Activated CD4-positive, alpha-beta T cell treated with anti-CD3 and anti-CD28 coated beads, Interleukin-2, amount 10 ng/mL, durations not matched to agents 24 days and 14 days (primary cell): ENCODE results near the gene SNX24. TPM values are rescaled to one million over a fixed set of nuclear protein-coding genes. Genes with fewer than 3 reads are reported as not detected.

Experiments
- DNase-seq: peaks from one replicate; pipeline ENCODE4 v3.0.0; 2022
- H3K27ac Mint-ChIP-seq: one replicate; pipeline ENCODE4 v1.8.0; 2022; ENCODE audit warnings: mild to moderate bottlenecking, mixed read lengths
- H3K27me3 Mint-ChIP-seq: one replicate; pipeline ENCODE4 v1.8.0; 2022; ENCODE audit warnings: mixed read lengths
- H3K36me3 Mint-ChIP-seq: one replicate; pipeline ENCODE4 v1.8.0; 2022; ENCODE audit warnings: low read depth, mild to moderate bottlenecking, mixed read lengths
- H3K4me1 Mint-ChIP-seq: one replicate; pipeline ENCODE4 v1.8.0; 2021; ENCODE audit warnings: mixed read lengths
- H3K4me3 Mint-ChIP-seq: one replicate; pipeline ENCODE4 v1.8.0; 2022; ENCODE audit warnings: mild to moderate bottlenecking, moderate library complexity, mixed read lengths
- H3K9me3 Mint-ChIP-seq: one replicate; pipeline ENCODE4 v1.8.0; 2021; ENCODE audit warnings: mixed read lengths
- intact Hi-C: fragments of 100-400 bp; cut with micrococcal nuclease; formaldehyde crosslinking; loops from one replicate; pipeline ENCODE4 v1.15.1; 2023
- total RNA-seq: library from RNA; stranded (reverse); gene quantifications from 2 replicates; pipeline ENCODE4 v1.2.3, GENCODE V29; 2022

The SNX24 gene
- total RNA-seq, 1 donor from 2014 or later, result 0.37 TPM

GRCh38 chr5:123000731-123001130 is 155.3 kb downstream of the SNX24 start:
- H3K9me3 Mint-ChIP-seq, result no peaks in the 10 kb centered on the region
- no peak overlapping the region for H3K27ac Mint-ChIP-seq
- intact Hi-C loops, result no loop called here
- H3K4me1 Mint-ChIP-seq, result no peaks in the 10 kb centered on the region
- DNase-seq, result no peak
- H3K4me3 Mint-ChIP-seq, result no peak overlapping the region
- no peaks in the 10 kb centered on the region for H3K36me3 Mint-ChIP-seq
- peaks cover 6% of the 10 kb centered on the region for H3K27me3 Mint-ChIP-seq

- Mint-ChIP-seq H3K4me1 (no peaks in the 10 kb centered on the region), H3K27ac (no peak overlapping the region), H3K27me3 (peaks cover 6% of the 10 kb centered on the region), H3K36me3 (no peaks in the 10 kb centered on the region), H3K4me3 (no peak overlapping the region), H3K9me3 (no peaks in the 10 kb centered on the region)
- intact Hi-C loops, result no loop called here
- no peak for DNase-seq
Observed at GRCh38 chr5:123001808-123002207, 156.4 kb downstream of the SNX24 start.

- Mint-ChIP-seq H3K4me3 (no peak overlapping the region), H3K36me3 (no peaks in the 10 kb centered on the region), H3K9me3 (no peaks in the 10 kb centered on the region), H3K4me1 (no peaks in the 10 kb centered on the region), H3K27me3 (no peaks in the 10 kb centered on the region), H3K27ac (no peak overlapping the region)
- intact Hi-C loops, result no loop called here
- DNase-seq, result no peak
Observed at GRCh38 chr5:123007182-123007581, 161.8 kb downstream of the SNX24 start.

- Mint-ChIP-seq H3K27ac (no peak overlapping the region), H3K9me3 (no peaks in the 10 kb centered on the region)
- intact Hi-C loops, result no loop called here
Observed at GRCh38 chr5:123007754-123008153, 162.3 kb downstream of the SNX24 start.

DNA sequence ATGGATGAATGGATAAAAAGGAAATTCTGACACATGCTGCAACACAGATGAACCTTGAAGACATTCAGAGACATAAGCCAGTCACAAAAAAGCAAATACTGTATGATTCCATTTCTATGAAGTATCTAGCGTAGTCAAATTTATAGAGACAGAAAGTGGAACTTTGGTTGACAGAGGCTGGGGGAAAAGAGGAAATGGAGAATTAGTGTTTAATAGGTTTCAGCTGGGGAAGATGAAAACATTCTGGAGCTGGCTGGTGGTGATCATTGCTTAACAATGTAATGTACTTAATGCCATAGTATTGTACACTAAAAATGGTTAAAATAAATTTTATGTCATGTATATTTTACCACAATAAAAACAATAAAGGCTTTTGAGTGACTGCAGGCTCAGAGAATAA is 166.9 kb downstream of the SNX24 start:
- H3K36me3 Mint-ChIP-seq, result no peaks in the 10 kb centered on the region
- no peak overlapping the region for H3K4me3 Mint-ChIP-seq
- no peaks in the 10 kb centered on the region for H3K9me3 Mint-ChIP-seq
- DNase-seq, result no peak
- intact Hi-C loops, result no loop called here
- no peak overlapping the region for H3K27ac Mint-ChIP-seq
- H3K4me1 Mint-ChIP-seq, result no peaks in the 10 kb centered on the region
- H3K27me3 Mint-ChIP-seq, result no peaks in the 10 kb centered on the region

More at GRCh38 chr5:123007754-123008153, 162.3 kb downstream of the SNX24 start:
- Mint-ChIP-seq H3K27me3 (no peaks in the 10 kb centered on the region), H3K4me3 (no peak overlapping the region), H3K4me1 (no peaks in the 10 kb centered on the region), H3K36me3 (no peaks in the 10 kb centered on the region)
- DNase-seq, result no peak

GRCh38 chr5:123014689-123015088 is 169.3 kb downstream of the SNX24 start:
- Mint-ChIP-seq H3K4me1 (no peaks in the 10 kb centered on the region), H3K27ac (no peak overlapping the region), H3K36me3 (no peaks in the 10 kb centered on the region), H3K27me3 (no peaks in the 10 kb centered on the region), H3K9me3 (no peaks in the 10 kb centered on the region), H3K4me3 (no peak overlapping the region)
- DNase-seq, result no peak
- intact Hi-C loops, result no loop called here

DNA sequence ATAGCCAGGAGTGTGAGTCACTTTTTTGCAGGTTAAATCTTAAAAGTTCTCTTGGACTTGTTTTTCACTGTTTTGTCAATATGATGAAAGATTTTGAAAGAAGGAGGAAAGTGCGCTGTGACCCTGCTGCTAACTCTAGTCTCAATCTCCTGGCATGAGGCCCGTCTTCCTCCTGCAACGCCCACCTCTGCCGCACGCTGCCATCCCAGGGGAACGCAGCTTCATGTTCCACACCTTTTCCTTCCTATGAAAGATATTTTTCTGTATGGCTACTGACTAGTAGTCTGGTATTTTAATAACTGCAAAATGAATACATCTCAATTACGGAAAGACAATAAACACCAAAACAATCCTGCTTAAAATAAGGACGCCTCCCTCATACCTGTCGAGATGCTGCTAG is 182.8 kb downstream of the SNX24 start:
- peak; percentile 9 for DNase-seq
- Mint-ChIP-seq H3K36me3 (no peaks in the 10 kb centered on the region), H3K4me1 (no peaks in the 10 kb centered on the region), H3K9me3 (no peaks in the 10 kb centered on the region), H3K27ac (no peak overlapping the region), H3K4me3 (no peak overlapping the region), H3K27me3 (peaks cover 19% of the 10 kb centered on the region)
- intact Hi-C loops, result no loop called here

- Mint-ChIP-seq H3K4me3 (no peak overlapping the region), H3K36me3 (no peaks in the 10 kb centered on the region), H3K27me3 (peaks cover 56% of the 10 kb centered on the region), H3K4me1 (peaks cover 7% of the 10 kb centered on the region), H3K27ac (no peak overlapping the region), H3K9me3 (no peaks in the 10 kb centered on the region)
- intact Hi-C loops, result no loop called here
- DNase-seq, result no peak
Observed at GRCh38 chr5:123033157-123033671, 187.8 kb downstream of the SNX24 start.

DNA sequence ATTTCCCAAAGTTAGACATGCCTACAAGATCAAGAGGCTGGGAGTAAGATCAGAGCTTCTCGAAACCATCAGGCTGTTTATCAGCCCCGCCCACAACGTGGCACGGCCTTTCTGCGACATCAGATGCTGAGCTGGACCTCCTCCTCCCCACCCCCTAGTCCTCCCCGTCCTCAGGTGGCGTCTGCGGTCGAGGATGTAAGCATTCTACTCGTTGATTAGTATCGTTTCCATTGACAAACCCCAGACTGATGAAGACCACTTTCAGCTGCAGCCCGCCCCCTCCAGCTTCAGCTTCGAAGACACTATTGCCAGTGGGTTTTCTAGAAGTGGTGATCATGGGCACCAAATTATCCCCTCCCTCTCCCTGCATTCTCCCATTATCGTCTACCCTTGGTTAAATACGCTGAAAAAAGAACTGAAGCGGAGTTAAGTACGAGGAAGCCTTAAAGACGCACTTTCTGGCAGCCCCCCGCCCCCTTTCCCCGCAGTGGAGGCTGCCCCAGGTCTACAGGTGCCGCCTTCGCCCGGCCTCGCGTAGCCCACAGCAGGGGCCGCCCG is 190.0 kb downstream of the SNX24 start:
- no peak overlapping the region for H3K27ac Mint-ChIP-seq
- H3K27me3 Mint-ChIP-seq, result peaks cover 65% of the 10 kb centered on the region
- no peaks in the 10 kb centered on the region for H3K36me3 Mint-ChIP-seq
- DNase-seq, result no peak
- peaks cover 7% of the 10 kb centered on the region for H3K4me1 Mint-ChIP-seq
- peak overlapping the region; percentile 60 for H3K4me3 Mint-ChIP-seq
- no peaks in the 10 kb centered on the region for H3K9me3 Mint-ChIP-seq
- intact Hi-C loops, result no loop called here

DNA sequence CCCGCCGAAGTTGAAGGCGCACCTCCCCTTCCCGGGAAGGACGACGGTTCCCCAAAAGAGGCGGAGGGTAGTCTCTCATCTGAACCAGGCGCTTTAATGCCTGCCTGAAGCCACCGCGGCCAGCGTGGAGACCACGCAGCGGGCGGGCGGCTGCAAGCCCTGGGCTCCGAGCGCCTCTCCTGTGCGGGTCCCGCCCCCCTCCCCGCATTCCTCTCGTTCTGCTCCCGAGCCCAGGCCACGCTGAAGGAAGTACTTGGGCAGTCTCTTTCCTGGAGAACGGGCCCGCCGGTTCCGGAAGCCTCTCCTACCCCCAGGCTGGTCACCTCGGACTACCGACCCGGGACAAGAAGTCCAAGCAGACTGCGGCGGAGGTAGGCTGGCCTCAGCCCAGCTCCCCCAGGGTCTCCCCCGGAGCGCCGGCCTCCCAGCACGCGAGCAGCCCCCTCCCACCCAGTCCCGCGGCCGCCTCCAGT is 190.5 kb downstream of the SNX24 start:
- no peak overlapping the region for H3K27ac Mint-ChIP-seq
- peaks cover 62% of the 10 kb centered on the region for H3K27me3 Mint-ChIP-seq
- H3K36me3 Mint-ChIP-seq, result no peaks in the 10 kb centered on the region
- peak; percentile 51 for DNase-seq
- H3K4me3 Mint-ChIP-seq, result peak overlapping the region; percentile 60
- H3K4me1 Mint-ChIP-seq, result peaks cover 7% of the 10 kb centered on the region
- intact Hi-C loops, result loop anchor here (2.0 kb wide), 1 partner anchor 55 kb away; no protein-coding TSS in a partner anchor
- no peaks in the 10 kb centered on the region for H3K9me3 Mint-ChIP-seq

GRCh38 chr5:123036391-123037103 is 191.1 kb downstream of the SNX24 start, which contains the start of gene PPIC:
PPIC (minus strand) TSS chr5:123036725; CDS start chr5:123036625, 100 bp downstream.
- Mint-ChIP-seq H3K27me3 (peaks cover 59% of the 10 kb centered on the region), H3K9me3 (no peaks in the 10 kb centered on the region), H3K27ac (no peak within 1 kb of the TSS), H3K4me1 (peaks cover 7% of the 10 kb centered on the region), H3K4me3 (peak within 1 kb of the TSS; percentile 60), H3K36me3 (no peaks in the 10 kb centered on the region)
- DNase-seq, result peak; percentile 63
- intact Hi-C loops, result loop anchor here (2.0 kb wide), 1 partner anchor 54 kb away; no protein-coding TSS in a partner anchor

DNA sequence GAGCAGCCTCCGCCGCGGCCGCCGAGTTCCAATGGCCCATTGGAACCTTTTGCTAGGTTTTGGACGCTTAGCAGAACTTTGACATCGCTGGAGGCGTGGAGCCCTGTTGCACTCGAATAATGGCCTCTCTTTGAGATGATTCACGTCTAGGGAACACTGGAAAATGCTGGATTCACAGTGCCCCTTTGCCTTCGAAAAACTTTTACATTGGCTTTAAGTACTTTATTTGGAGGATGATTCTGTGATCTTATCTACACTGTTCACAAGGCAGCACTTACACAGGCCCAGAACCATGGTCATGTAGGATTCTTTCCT is 191.6 kb downstream of the SNX24 start:
- H3K4me3 Mint-ChIP-seq, result no peak overlapping the region
- H3K36me3 Mint-ChIP-seq, result no peaks in the 10 kb centered on the region
- H3K27me3 Mint-ChIP-seq, result peaks cover 56% of the 10 kb centered on the region
- peaks cover 7% of the 10 kb centered on the region for H3K4me1 Mint-ChIP-seq
- H3K27ac Mint-ChIP-seq, result no peak overlapping the region
- intact Hi-C loops, result loop anchor here (2.0 kb wide), 1 partner anchor 54 kb away; no protein-coding TSS in a partner anchor
- no peak for DNase-seq
- no peaks in the 10 kb centered on the region for H3K9me3 Mint-ChIP-seq

DNA sequence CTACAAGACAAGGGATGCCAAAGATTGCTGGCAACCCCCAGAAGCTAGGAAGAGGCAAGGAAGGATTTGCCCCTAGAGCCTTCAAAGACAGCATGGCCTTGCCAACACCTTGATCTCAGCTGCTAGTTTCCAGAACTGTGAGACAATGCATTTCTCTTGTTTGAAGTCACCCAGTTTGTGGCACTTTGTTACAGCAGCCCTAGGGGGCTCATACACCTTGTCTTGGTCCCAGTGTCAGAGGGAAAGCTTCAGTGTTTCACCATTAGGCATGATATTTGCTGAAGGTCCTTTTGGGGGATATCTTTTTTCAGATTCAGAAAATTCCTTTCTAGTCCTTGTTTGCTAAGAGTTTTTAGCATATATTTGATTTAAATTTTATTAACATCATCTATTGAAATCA is 194.3 kb downstream of the SNX24 start:
- intact Hi-C loops, result no loop called here
- DNase-seq, result no peak
- peaks cover 40% of the 10 kb centered on the region for H3K27me3 Mint-ChIP-seq

GRCh38 chr5:123044926-123045617 is 199.7 kb downstream of the SNX24 start:
- H3K9me3 Mint-ChIP-seq, result no peaks in the 10 kb centered on the region
- no peaks in the 10 kb centered on the region for H3K36me3 Mint-ChIP-seq

More for the DNA sequence above, 194.3 kb downstream of the SNX24 start:
- Mint-ChIP-seq H3K4me3 (no peak overlapping the region), H3K9me3 (no peaks in the 10 kb centered on the region), H3K4me1 (peaks cover 7% of the 10 kb centered on the region), H3K27ac (no peak overlapping the region), H3K36me3 (no peaks in the 10 kb centered on the region)

More at GRCh38 chr5:123044926-123045617, 199.7 kb downstream of the SNX24 start:
- no peak overlapping the region for H3K27ac Mint-ChIP-seq
- peaks cover 21% of the 10 kb centered on the region for H3K27me3 Mint-ChIP-seq
- H3K4me3 Mint-ChIP-seq, result no peak overlapping the region
- H3K4me1 Mint-ChIP-seq, result no peaks in the 10 kb centered on the region
- intact Hi-C loops, result no loop called here
- DNase-seq, result peak; percentile 13
